DMS53 treated with DMSO at 0.1 percent for 48 hours (cell line): ENCODE measurements around the gene POLR3C.

ENCODE experiments used
- DNase-seq: peaks from one replicate; lab custom pipeline; 2025; ENCODE audit not compliant: unreplicated experiment; lab: John Stamatoyannopoulos, UW

Gene POLR3C

DNA sequence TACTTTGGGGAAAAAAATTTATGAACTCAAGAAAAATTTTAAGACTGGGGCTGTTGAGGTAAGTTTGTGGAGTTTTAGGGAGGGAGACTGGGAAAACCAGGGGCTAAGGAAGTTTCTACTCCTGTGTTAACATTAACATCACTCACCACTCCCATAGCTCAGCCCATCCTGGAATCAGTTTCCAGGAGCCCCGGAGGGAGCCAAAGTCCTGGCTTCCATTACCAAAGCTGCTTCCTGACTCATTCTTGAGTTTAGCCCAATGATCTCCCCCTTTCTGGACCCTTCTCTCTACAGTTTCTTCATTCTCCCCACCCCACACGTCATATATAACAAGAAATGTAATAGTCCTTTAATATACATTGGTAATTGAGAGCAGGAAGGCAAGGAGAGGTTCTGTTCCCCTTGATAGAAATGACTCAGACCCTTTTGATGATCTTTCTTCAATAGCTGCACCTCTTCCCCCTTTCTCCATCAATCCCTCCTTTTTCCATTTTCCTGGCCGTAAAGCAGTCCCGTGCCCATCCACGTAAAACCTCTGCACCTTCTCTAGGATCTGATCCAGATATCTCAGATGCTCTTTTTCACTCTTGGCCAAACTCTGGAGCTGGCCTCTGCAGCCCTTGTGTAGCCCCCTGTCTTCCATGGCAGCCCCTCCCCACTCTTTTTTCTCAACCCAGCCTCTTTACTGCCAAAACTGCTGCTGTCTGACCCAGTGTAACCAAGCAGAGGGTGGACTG lies 39.5 kb downstream of the POLR3C start:
- DNase-seq, result no peak

DNA sequence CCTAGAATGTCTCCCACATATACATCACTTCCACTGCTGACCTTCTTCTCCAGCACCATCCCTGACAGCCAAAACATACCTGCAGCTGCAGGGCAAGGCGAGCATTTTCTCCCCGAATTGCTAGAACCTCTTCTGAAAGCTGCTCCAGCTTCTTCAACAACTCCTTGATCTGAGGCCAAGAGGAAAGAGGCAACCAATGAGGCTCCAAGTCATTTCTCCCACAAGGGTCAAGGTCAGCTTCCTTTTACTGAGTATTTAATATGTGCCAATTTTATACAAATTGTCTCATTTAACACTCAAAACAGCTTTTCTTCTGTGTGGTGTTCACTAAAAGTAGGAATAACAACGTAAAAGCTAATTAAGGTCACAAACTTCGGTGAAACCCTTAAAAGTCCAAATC lies 44.2 kb downstream of the POLR3C start:
- no peak for DNase-seq

DNA sequence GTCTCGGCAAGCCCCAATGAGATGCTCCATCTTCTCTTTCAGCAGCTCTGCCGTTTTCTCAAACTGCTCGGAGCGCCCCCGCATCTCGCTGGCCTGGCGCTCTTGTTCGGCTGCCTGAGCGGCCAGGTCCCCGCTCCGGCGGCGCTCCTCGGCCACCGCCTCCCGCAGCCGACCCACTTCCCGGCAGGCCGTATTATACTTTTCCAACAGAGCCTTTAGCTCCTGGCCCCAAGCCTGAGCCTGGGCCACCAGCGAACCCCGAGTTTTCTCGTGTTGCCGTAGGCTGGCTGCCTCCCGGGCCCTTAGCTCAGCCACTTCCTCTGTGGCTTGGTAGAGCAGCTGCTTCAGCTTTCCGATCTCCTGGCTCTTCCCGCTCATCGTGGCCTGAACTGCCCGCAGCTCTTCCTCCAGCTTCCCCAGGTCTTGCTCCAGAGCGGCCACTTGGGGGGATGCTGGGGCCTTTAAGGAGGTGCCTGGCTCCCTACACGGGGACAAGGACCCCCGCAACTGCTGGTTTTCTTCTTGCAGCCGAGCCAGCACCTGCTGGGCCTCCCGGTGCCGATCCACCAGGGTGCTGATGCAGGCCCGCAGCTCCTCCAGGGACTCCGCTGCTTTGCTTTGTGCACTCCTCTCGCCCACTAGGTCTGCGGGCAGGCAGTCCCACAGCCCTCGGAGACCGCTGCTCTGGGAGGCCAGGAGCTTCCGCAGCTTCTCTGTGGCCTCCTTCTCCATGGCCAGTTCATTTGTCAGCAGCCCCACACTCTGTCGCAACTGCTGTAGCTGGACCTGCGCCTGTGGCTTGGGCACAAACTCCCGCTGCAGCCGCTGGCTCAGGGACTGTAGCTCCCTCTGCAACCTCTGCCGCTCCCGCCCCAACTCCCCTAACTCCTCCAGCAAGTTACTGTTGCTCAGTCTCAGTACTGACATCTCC lies 48.3 kb downstream of the POLR3C start:
- DNase-seq, result no peak

DNA sequence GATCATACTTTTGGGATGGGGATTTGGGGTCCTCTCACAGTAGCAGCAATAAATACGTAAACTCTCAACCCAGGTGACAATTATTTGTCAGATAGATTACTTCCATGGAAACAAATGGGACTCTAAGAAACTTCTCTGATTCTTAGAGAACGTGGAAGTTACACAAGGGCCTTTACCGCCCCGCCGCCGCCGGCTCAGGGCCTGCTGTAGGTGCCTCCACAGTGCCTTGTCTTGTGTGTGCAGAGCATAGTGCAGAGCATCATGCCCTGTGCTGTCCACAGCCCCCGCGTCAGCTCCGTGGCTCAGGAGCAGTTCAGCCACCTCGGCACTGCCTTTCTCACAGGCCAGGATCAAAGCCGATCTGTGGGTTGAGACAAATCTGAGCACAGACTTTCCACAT lies 50.6 kb downstream of the POLR3C start:
- DNase-seq, result no peak

DNA sequence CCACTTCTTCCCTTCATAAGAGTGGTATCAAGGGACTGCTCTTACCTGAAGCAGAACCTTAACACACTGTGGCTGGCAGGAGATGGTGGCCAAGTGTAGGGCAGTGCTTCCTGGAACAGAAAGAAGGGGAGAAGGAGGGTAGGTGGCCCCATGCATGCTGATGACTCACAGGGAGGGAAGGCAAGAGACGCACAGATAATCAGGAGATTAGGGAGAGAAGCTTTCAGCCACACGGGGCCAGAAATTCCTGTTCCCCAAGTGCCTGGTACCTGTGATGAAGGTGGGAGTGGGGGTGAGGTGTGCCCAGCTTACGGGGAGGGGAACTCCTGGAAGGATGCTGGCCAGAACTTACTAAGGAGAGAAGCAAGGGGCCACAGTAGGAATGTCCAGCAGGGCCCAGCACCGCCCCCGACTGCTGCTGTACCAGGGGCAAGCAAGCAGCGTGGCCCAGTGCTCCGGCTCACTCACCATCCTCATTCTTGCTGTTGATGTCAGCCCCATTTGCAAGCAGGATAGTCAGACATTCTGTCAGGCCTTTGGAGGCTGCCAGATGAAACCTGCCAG lies 54.0 kb downstream of the POLR3C start:
- DNase-seq, result no peak

DNA sequence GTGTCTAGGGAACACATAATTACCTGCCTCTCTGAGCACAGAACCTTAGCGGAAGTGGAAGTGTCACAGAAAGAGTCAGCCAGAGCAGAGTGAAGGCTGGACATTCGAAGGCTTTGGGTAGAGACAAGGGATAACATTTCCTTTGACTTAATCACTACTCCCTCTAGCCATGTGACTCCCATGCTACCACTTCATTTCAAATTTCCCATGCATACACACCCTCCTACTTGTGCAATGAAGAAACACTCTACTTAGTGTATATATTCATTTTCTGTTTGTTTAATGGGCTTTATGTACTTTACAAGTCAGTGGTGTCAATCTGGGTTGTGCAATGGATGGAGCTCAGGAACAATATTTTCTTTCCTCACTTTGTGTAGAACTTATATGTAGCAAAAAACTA lies 54.7 kb downstream of the POLR3C start:
- no peak for DNase-seq

DNA sequence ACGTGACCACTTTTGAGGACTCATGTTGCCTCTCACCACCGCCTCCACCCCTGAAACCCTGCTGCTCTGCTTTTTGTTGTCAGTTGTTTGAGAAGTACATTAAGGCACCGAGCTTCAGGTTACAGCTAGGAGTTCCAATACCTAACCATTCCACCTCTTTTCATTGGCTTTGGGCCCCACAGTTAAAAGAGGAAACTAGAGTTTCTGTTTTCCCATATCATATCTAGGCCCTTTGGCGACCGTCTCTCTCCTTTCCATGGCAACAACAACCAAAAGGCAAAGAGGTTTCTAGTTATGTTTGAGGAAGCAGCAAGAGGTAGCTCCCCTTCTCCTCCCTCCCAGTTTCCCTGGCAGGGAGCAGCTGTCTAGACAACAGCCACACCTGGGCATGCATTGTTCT lies 55.8 kb downstream of the POLR3C start:
- DNase-seq, result no peak

DNA sequence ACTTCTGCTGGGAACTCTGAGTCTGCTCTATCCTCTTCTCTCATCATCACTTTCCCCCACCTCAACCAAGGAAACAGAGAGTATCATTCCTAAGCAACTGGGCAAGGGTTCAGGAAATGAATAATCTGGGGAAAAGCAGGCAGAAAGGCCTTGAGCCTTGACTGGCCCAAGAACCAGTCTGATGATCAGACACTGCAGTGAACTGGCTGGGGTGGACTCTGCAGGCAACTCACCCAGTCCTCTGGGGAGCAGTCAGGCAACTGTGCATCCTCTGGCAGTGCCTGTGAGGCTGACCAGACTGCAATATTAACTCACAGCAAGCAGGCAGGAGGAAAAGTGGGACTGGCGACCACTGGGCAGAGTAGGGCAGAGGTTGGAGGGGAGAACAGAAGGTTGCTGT lies 60.7 kb downstream of the POLR3C start:
- DNase-seq, result no peak

DNA sequence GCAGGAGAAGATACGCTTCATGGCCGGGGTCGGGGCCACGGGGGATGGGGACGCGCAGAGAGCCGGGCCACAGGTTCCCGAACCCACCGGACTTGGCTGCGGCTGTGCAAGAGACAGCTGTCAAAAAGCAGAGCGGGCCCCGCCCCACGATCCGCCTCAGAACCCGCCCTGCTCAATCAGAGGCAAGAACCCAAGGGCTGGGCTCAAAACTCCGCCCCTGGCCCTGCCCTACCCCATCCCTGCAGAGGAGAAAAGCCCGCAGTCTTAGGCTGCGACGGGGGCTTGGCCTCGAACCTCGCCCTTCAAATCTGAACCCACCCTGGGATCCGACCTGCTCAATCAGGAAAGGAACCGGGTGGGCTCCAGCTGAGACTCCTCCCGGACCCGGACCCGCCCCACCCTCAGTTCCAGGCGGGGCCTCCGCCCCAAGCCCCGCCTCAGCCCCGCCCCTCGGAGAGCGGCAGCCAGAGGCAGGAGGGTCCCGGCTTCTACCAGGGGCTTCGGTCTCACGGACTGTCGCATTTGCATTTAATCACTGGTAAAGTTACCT lies 61.8 kb downstream of the POLR3C start, which contains the start of gene ANKRD35:
Gene ANKRD35, minus strand, starts transcription at position 129 of the 550 bp plus-strand sequence. Its CDS starts 108 bp downstream, at position 21.
- peak; percentile 52 for DNase-seq

DNA sequence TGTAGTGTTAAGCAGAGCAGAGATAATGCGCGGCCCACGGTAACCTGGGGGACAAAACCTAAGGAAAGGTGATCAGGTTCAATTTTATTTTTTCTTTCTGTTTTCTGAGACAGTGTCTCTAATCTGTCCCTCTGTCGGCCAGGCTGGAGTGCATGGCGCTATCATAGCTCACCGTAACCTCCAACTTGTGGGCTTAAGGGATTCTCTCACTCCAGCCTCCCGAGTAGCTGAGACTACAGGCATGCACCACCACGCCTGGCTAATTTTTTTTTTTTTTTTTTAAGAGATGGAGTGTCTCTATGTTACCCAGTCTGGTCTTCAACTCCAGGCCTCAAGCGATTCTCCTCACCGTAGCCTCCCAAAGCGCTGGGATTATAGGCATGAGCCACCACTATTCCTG lies 62.4 kb downstream of the POLR3C start:
- no peak for DNase-seq

DNA sequence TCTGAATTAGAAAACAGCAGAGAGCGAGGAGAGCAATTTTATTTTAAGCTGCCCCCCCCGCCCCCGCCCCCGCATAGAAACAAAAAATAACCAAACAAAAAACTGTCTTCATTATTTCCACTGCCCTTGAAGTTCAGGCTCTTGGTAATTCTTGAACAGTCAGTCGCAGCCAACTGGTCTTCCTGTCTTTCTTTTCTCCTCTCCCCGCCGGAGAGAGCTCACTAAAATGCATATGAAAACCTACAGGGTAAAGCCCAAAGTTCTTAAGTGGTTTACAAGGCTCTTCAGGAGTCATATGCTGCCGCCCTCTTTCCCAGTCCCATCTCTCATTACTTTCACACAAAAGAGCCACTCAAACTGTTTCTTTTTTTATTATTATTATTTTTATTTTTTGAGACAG lies 62.8 kb downstream of the POLR3C start:
- DNase-seq, result no peak

DNA sequence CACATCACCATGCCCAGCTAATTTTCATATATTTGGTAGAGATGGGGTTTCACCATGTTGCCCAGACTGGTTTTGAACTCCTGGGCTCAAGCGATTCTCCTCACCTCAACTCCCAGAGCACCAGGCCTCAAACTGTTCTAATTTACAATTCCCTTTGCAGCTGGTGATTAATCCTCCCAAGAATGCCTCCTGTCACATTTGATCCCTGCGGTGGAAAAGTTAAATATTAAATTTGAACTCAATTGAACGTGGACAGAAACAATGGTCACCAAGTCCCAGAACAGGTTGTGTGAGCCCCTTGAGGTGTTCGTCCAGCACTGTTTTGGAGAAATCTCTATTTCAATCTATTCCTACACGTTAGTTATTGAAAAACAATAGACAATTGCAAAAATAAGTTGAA lies 63.6 kb downstream of the POLR3C start:
- peak; percentile 4 for DNase-seq

DNA sequence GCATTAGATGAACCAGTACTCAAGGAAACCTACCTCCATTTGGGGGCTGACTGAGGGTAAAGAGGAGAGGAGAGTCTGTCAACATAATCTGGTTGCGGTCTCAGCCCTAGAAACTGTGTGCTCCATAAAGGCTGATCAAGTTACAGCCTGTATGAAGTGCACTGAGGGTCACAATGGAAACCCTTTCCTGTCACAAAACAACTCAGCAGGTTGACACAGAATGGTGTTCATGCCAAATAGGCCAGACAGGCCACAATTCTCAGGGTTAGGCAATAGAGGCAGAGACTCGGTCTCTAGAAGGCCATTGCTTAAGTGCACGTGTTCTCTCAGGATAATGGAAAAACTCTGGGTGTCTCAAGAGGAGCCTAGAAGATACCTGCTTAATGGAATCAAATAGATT lies 65.7 kb downstream of the POLR3C start:
- no peak for DNase-seq

DNA sequence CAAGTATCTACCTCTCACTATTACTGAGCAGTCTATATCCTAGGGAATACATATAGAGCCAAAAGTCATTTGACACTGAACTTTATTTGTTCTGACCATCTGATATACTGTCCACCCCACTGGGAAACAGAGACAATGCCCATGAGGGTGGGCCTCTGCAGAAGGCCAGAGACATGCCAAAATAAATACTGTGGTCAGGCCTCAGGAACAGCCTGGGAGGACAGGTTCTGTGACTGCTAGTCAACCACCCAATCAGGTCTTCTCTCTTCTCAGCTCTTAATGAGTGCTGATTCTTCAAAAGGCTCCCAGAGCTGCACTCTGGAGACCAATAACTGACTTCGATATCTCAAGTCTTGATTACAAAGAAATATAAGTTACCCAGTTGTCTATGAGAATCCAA lies 67.1 kb downstream of the POLR3C start:
- DNase-seq, result peak; percentile 45

DNA sequence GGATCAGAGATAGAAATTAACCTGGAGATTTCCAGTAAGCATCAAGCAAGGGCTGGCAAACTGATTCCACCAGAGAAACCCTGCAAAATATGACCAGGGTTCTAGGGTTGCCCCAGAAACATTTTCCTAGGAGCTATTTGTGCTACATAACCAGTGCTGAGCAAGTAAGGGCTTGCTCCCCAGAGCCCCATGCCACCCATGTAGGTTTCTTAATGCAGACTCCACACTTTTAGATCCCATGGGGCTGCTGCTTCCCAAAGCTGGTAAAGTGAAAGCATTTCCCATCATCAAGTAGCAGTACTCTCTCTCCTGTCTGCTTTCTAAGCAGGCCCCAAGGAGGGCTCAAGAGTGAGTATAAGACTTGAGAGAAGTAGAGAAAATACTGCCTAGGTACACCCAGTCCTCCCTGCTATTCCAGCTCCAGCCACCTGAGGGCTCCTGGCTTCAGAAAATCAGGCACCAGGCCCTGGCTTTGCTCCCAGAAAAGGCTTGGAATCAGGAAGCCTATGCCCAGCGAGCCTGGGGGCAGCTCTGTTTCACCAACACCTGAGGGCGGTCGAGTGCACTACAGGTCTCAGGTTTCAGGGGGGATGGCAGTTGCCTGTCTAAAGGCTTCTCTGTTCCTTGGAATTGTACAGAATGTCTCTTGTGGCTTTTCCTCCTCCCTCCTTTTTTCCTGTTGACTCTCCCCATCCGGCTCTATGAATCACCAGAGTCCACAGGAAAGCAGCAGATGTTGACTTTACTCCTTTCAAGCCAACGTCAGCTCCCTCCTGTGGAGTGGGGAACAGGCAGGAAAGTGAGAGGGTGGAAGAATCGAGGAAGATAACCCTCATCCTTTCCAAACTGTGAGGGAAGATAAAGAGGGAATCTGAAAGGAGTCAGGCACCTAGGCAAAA lies 67.8 kb downstream of the POLR3C start:
- peak; percentile 96 for DNase-seq

DNA sequence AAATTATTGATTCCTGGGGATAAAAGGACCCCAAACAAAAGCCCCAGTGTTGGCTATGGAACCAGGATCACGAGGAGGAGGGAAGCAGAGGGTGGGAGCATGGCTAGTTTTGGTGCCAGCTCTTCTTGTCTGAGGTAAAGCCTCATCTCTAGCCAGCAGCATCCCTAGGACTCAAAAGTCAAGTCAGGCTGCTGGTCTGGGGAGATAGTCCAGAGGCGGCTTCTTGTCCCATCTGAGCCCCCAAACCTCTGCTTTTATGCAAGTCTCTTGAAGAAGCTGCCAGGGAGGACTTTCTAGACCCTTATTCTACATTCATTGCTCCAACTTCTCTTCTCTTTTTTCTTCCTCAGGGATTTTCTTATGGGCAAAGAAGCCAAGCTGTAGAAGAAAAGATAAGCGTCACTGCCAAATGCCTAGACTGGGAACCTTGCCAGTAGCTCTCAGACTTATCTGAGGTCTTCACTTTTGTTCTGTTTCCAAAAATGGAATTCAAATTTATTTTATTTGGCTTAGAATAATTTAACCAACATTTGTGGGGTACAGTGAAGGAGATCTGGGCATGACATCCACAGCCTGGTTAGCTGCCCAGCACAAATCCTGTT lies 68.6 kb downstream of the POLR3C start:
- DNase-seq, result no peak

DNA sequence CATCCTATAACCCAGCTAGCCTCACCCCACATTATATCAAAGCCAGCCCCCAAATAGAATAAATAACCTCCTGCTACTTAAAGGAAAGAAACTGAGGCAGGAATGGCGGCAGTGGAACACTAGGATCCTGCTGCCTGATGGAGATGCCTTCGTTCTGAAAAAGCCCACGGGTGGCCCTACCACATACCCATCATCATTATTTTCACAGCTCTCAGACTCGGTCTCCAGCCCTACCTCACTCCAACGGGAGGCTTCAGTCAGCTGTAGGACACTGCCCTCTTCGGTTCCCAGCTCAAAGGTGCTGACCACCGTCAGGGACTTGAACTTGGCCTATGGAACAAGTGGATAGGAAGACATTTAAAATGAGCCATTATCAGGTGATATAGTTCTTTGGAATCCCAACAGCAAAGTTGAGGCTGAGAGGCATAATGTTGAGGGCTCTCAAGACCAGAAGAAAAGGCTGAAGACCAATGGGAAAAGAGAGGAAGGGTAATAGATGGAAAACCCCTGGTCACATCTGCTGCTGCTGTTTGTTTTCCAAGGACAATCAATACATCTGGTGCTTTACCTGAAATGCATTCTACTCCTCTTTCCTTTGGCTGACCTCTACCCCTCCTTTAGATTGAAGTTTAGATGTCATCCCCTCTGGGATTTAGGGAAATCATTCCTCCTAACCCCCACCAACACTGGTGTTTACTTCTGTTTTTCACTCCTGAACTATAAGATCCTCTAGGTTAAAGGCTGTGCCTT lies 69.5 kb downstream of the POLR3C start:
- DNase-seq, result no peak
